ENCODE measurements around the gene C16orf90. TPM values are rescaled to one million over a fixed set of nuclear protein-coding genes. Genes with fewer than 3 reads are reported as not detected.

The C16orf90 gene
- total RNA-seq, 1 experiment from 2014 or later: not detected

DNA sequence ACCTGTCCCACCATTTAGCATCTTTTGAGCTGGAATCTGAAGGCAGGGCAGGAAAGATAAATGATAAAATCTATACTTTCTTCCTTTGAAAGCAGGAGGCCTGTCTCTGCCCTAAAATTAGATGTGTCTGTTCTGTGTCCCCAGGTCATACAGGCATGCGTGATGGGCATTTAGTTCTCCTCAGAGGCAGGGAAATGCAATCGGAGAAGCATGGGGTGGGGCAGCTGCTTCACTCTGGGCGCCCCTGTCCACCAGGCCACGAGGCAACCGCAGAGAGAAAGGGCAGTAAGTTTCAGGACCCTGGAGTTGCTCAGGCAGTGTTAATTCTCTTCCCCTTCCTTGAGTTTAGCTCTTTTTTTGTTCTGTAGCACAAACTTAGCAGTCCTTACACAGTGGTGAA, 30.7 kb upstream of the C16orf90 start:
- Mint-ChIP-seq H3K4me3 (ENCODE audit: unreplicated experiment) (no peak overlapping the region), H3K4me1 (ENCODE audit: insufficient read depth, unreplicated experiment) (no peaks in the 10 kb centered on the region), H3K9me3 (ENCODE audit: unreplicated experiment) (no peaks in the 10 kb centered on the region), H3K27me3 (ENCODE audit: insufficient read depth, unreplicated experiment) (no peaks in the 10 kb centered on the region), H3K27ac (ENCODE audit: low read depth, unreplicated experiment) (no peak overlapping the region), H3K36me3 (ENCODE audit: insufficient read depth, unreplicated experiment) (peaks cover 70% of the 10 kb centered on the region)
- BruUV-seq (replicated peaks): no TSS peak
- TF ChIP-seq, protein P1, sequence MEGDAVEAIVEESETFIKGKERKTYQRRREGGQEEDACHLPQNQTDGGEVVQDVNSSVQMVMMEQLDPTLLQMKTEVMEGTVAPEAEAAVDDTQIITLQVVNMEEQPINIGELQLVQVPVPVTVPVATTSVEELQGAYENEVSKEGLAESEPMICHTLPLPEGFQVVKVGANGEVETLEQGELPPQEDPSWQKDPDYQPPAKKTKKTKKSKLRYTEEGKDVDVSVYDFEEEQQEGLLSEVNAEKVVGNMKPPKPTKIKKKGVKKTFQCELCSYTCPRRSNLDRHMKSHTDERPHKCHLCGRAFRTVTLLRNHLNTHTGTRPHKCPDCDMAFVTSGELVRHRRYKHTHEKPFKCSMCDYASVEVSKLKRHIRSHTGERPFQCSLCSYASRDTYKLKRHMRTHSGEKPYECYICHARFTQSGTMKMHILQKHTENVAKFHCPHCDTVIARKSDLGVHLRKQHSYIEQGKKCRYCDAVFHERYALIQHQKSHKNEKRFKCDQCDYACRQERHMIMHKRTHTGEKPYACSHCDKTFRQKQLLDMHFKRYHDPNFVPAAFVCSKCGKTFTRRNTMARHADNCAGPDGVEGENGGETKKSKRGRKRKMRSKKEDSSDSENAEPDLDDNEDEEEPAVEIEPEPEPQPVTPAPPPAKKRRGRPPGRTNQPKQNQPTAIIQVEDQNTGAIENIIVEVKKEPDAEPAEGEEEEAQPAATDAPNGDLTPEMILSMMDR (IDR thresholded peaks at IDR 0.05; ENCODE audit: unreplicated experiment): no peak
- CTCF ChIA-PET: interaction anchor here (0.6 to 1.2 kb wide), 3 partner anchors 11 to 157 kb away, joined by 3 to 4 read pairs (median 4); no protein-coding TSS in a partner anchor
- intact Hi-C loops (cut with micrococcal nuclease): no loop called here
- POLR2A ChIA-PET: no interaction called here
- DNase-seq (ENCODE audit: unreplicated experiment): no peak

DNA sequence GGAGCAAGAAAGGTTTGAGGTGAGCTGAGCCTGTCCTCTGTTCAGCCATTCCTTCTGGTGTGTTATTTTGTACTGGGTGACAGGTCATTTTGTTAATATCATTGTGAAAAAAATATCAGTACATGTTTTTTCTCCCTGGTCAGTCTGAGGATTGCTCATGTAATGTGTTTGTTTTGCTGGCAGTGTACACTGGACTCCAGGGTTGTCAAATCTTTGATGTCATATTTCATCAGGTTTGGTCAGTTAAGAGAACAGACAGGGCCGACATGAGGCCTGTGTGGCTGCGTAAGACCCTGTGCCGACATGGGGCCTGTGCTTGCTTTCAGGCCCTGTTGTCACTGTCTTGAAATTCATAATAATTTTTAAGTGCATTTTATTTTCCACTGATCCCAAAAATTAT, 28.0 kb upstream of the C16orf90 start:
- CTCF ChIA-PET: interaction anchor here (1.4 kb wide), 1 partner anchor 47 kb away, joined by 4 read pairs; no protein-coding TSS in a partner anchor
- peaks cover 69% of the 10 kb centered on the region for H3K36me3 Mint-ChIP-seq (ENCODE audit: insufficient read depth, unreplicated experiment)
- no peaks in the 10 kb centered on the region for H3K9me3 Mint-ChIP-seq (ENCODE audit: unreplicated experiment)
- no peak overlapping the region for H3K4me3 Mint-ChIP-seq (ENCODE audit: unreplicated experiment)
- TF ChIP-seq, protein P1 (IDR thresholded peaks at IDR 0.05; ENCODE audit: unreplicated experiment): no peak
- BruUV-seq (replicated peaks): no TSS peak
- no peaks in the 10 kb centered on the region for H3K4me1 Mint-ChIP-seq (ENCODE audit: insufficient read depth, unreplicated experiment)
- no peak for DNase-seq (ENCODE audit: unreplicated experiment)
- POLR2A ChIA-PET: no interaction called here
- H3K27me3 Mint-ChIP-seq (ENCODE audit: insufficient read depth, unreplicated experiment): no peaks in the 10 kb centered on the region
- intact Hi-C loops (cut with micrococcal nuclease): no loop called here
- H3K27ac Mint-ChIP-seq (ENCODE audit: low read depth, unreplicated experiment): no peak overlapping the region

DNA sequence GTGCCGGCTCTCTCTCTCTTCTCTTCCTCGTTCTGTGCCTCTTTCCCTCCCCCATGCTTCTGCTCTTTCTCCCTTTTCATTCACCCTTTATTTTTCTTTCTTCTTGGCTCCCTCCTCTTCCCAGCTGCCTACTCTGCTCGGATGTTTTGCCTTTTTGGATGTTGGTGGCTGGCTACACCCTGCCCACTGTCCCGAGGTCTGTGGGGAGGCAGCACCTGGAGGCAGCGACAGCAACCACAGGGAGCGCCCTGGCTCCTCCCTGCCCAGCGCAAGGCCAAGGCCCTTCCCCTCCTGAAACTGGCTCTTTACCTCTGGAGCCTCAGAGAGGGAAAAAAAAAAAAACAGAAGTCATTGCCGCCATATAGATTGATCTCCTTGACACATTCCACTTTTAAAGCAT, 25.6 kb upstream of the C16orf90 start:
- ChIA-PET POLR2A (no interaction called here), CTCF (interaction anchor here (0.6 kb wide), 1 partner anchor 290 kb away, joined by 9 read pairs; no protein-coding TSS in a partner anchor)
- Mint-ChIP-seq H3K4me1 (ENCODE audit: insufficient read depth, unreplicated experiment) (no peaks in the 10 kb centered on the region), H3K9me3 (ENCODE audit: unreplicated experiment) (no peaks in the 10 kb centered on the region), H3K27ac (ENCODE audit: low read depth, unreplicated experiment) (no peak overlapping the region), H3K4me3 (ENCODE audit: unreplicated experiment) (no peak overlapping the region), H3K27me3 (ENCODE audit: insufficient read depth, unreplicated experiment) (no peaks in the 10 kb centered on the region), H3K36me3 (ENCODE audit: insufficient read depth, unreplicated experiment) (peaks cover 80% of the 10 kb centered on the region)
- BruUV-seq (replicated peaks): no TSS peak
- DNase-seq (ENCODE audit: unreplicated experiment): no peak
- intact Hi-C loops (cut with micrococcal nuclease): no loop called here
- TF ChIP-seq, protein P1 (IDR thresholded peaks at IDR 0.05; ENCODE audit: unreplicated experiment): no peak

DNA sequence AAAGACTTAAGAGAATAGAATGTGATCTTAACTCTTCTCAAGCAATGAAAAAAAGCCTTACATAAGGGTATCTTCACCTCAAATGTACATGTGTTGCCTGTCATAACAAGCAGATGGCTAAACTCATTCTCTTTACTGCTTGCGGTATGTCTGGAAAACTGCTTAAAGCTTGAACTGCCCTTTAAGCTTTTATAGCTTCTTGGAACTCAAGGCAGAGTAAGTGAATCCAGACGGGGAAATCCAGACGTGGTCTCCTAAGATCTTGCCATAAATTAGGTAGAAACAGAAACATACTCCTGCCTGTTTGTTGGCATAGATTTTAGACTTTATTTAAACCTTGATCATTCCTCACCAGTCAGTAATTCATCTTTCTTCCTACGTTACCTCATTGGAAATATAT, 25.1 kb upstream of the C16orf90 start:
- H3K9me3 Mint-ChIP-seq (ENCODE audit: unreplicated experiment): no peaks in the 10 kb centered on the region
- ChIA-PET POLR2A (no interaction called here), CTCF (interaction anchor here (0.5 kb wide), 1 partner anchor 11 kb away, joined by 3 read pairs; no protein-coding TSS in a partner anchor)
- no peaks in the 10 kb centered on the region for H3K4me1 Mint-ChIP-seq (ENCODE audit: insufficient read depth, unreplicated experiment)
- no peak overlapping the region for H3K27ac Mint-ChIP-seq (ENCODE audit: low read depth, unreplicated experiment)
- no peak for DNase-seq (ENCODE audit: unreplicated experiment)
- H3K36me3 Mint-ChIP-seq (ENCODE audit: insufficient read depth, unreplicated experiment): peaks cover 80% of the 10 kb centered on the region
- no TSS peak for BruUV-seq (replicated peaks)
- TF ChIP-seq, protein P1 (IDR thresholded peaks at IDR 0.05; ENCODE audit: unreplicated experiment): no peak
- H3K27me3 Mint-ChIP-seq (ENCODE audit: insufficient read depth, unreplicated experiment): no peaks in the 10 kb centered on the region
- H3K4me3 Mint-ChIP-seq (ENCODE audit: unreplicated experiment): no peak overlapping the region
- intact Hi-C loops (cut with micrococcal nuclease): no loop called here

Measured in MCF 10A (cell line).